Upper lobe of left lung (tissue), 6 donors: ENCODE data around the gene IQSEC1. TPM values are rescaled to one million over a fixed set of nuclear protein-coding genes. Genes with fewer than 3 reads are reported as not detected.
A peak's percentile ranks its signal among the peaks of the same experiment; 100 is the strongest.

Experiments used
- ATAC-seq, 2 donors: fragments of 200-7000 bp; cut with Tn5 transposase; one replicate each; pipeline ENCODE4 v1.9.1; 2022; ENCODE audit warnings: mild to moderate bottlenecking in 2 of 2, moderate library complexity in 2 of 2; ENCODE audit not compliant: low FRiP score in 2 of 2
- DNase-seq, 2 donors: peaks; one replicate each; pipeline ENCODE4 v3.0.0-alpha.2; 2019 to 2020
- H3K27ac ChIP-seq, 4 donors: fragments of 200-600 bp; sonication (generic); one replicate each; pipeline ENCODE4 v1.5.1; 2016 to 2019
- H3K27me3 ChIP-seq, 4 donors: fragments of 200-600 bp; sonication (generic); one replicate each; pipeline ENCODE4 v1.5.1; 2017 to 2019
- H3K36me3 ChIP-seq, 4 donors: fragments of 200-600 bp; sonication (generic); one replicate each; pipeline ENCODE4 v1.5.1; 2016 to 2019
- H3K4me1 ChIP-seq, 4 donors: fragments of 200-600 bp; sonication (generic); one replicate each; pipeline ENCODE4 v1.5.1; 2018 to 2019
- H3K4me3 ChIP-seq, 4 donors: fragments of 200-600 bp; sonication (generic); one replicate each; pipeline ENCODE4 v1.5.1; 2017 to 2019; ENCODE audit warnings: mild to moderate bottlenecking in 2 of 4, moderate library complexity in 1 of 4
- H3K9me3 ChIP-seq, 4 donors: fragments of 200-600 bp; sonication (generic); one replicate each; pipeline ENCODE4 v1.5.1; 2018 to 2019
- EP300 ChIP-seq, 4 donors: sonication (generic); formaldehyde crosslinking; IDR thresholded peaks; one replicate each; pipeline ENCODE4 v1.5.1; 2017; ENCODE audit warnings: antibody characterized with exemption in 4 of 4, control low read depth in 2 of 4
- POLR2A ChIP-seq, 4 donors: fragments of 450-650 bp; IDR thresholded peaks; one replicate each; pipeline ENCODE4 v1.5.1; 2016 to 2017; ENCODE audit warnings: antibody characterized with exemption in 4 of 4, mild to moderate bottlenecking in 2 of 4
- POLR2AphosphoS5 ChIP-seq, 2 donors: sonication (generic); formaldehyde crosslinking; IDR thresholded peaks; one replicate each; pipeline ENCODE4 v1.5.1; 2017; ENCODE audit warnings: antibody characterized with exemption in 2 of 2
- WGBS, 2 donors: methylation state at CpG; one replicate each; pipeline ENCODE4 v1.1.5; 2017 to 2018; 5-methylcytosine and 5-hydroxymethylcytosine counted together
- total RNA-seq, 6 donors: library from RNA; depleted of rRNA in 4 of 6; stranded (reverse); fragments of >200 nt in 4 of 6; gene quantifications; one replicate each; pipeline versions ENCODE4 v1.1.0 to v1.2.1, GENCODE V29; 2016 to 2021
- TF ChIP-seq, protein P1 (sequence below), 6 experiments: fragments of 450-650 bp in 4 of 6; fragments of 200-600 bp in 2 of 6; sonication (generic) in 2 of 6; IDR thresholded peaks; one replicate each; pipeline ENCODE4 v1.5.1; 2016 to 2019; ENCODE audit warnings: antibody characterized with exemption in 6 of 6
- donor health status: DM: no; HTN: no; CAD: no; lungs with moderate emphysema.
- donor health status: DM: no; HTN: yes; CAD: no; lungs with severe emphysema.

IQSEC1 gene
- total RNA-seq, 6 donors from 2014 or later: 51.1 to 105 (median 81.0) TPM

DNA sequence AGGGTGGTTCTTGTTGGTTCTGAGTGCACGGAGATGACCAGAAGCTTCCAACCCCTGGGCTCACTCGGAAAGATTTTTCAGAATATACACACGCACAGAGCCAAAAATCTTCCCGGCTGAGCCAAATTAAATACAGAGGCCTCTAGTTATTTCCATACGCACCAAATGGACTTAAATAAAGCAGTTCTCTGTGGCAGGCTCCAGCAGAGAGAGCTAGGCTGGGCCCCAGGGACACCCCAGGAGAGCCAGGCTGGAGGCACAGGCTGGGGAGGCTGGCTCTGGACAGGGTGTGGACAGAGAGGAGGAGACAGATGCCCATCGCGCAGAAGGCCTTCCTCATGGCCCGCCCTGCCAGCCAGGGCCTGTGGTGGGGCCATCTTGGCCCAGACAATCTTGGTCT is 115.9 kb downstream of the IQSEC1 start:
- H3K9me3 ChIP-seq: no peaks in the 10 kb centered on the region
- no peak overlapping the region for H3K4me3 ChIP-seq
- H3K27ac ChIP-seq: peak overlapping the region in 2 of 4 donors; percentile 35 to 36
- WGBS, 2 donors: 85 to 93% methylated on average over 4 to 8 of the region's 8 CpGs
- H3K27me3 ChIP-seq: no peaks in the 10 kb centered on the region
- ATAC-seq (no peak), DNase-seq (no peak)
- no peaks in the 10 kb centered on the region for H3K36me3 ChIP-seq
- TF ChIP-seq, protein P1, sequence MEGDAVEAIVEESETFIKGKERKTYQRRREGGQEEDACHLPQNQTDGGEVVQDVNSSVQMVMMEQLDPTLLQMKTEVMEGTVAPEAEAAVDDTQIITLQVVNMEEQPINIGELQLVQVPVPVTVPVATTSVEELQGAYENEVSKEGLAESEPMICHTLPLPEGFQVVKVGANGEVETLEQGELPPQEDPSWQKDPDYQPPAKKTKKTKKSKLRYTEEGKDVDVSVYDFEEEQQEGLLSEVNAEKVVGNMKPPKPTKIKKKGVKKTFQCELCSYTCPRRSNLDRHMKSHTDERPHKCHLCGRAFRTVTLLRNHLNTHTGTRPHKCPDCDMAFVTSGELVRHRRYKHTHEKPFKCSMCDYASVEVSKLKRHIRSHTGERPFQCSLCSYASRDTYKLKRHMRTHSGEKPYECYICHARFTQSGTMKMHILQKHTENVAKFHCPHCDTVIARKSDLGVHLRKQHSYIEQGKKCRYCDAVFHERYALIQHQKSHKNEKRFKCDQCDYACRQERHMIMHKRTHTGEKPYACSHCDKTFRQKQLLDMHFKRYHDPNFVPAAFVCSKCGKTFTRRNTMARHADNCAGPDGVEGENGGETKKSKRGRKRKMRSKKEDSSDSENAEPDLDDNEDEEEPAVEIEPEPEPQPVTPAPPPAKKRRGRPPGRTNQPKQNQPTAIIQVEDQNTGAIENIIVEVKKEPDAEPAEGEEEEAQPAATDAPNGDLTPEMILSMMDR (IDR thresholded peaks at IDR 0.05): no peak
- TF ChIP-seq POLR2AphosphoS5 (IDR thresholded peaks at IDR 0.05): no peak
- TF ChIP-seq EP300 (IDR thresholded peaks at IDR 0.05): no peak
- no peak for TF ChIP-seq POLR2A (IDR thresholded peaks at IDR 0.05)
- peaks cover 59 to 83% (median 67%) of the 10 kb centered on the region in 4 donors for H3K4me1 ChIP-seq

DNA sequence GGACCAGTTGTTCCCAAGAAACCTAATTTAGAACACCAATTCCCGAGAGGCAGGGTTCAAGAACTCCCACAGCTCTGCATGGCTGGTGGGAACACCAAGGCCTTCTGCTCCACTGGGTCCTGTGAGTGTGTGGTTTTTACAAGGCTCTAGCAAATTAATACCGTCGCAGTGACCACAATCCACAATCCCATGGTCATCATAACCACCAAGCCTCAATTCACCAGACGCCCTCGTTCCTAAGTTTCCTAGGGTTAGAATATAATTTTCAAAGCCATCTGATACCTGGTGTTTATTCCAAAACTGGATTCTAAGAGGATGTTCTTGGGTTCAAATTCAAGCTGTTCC is 116.9 kb downstream of the IQSEC1 start:
- Histone ChIP-seq H3K27ac (peak overlapping the region in 3 of 4 donors; percentile 35 to 46 (median 36)), H3K4me1 (peaks cover 50 to 72% (median 59%) of the 10 kb centered on the region in 4 donors), H3K4me3 (no peak overlapping the region), H3K9me3 (no peaks in the 10 kb centered on the region), H3K27me3 (no peaks in the 10 kb centered on the region), H3K36me3 (no peaks in the 10 kb centered on the region)
- DNase-seq (no peak), ATAC-seq (no peak)
- 77 to 85% methylated on average over 5 of the region's 5 CpGs for WGBS, 2 donors
- TF ChIP-seq, protein P1 (IDR thresholded peaks at IDR 0.05): no peak
- TF ChIP-seq POLR2A (IDR thresholded peaks at IDR 0.05): no peak
- no peak for TF ChIP-seq EP300 (IDR thresholded peaks at IDR 0.05)
- no peak for TF ChIP-seq POLR2AphosphoS5 (IDR thresholded peaks at IDR 0.05)

DNA sequence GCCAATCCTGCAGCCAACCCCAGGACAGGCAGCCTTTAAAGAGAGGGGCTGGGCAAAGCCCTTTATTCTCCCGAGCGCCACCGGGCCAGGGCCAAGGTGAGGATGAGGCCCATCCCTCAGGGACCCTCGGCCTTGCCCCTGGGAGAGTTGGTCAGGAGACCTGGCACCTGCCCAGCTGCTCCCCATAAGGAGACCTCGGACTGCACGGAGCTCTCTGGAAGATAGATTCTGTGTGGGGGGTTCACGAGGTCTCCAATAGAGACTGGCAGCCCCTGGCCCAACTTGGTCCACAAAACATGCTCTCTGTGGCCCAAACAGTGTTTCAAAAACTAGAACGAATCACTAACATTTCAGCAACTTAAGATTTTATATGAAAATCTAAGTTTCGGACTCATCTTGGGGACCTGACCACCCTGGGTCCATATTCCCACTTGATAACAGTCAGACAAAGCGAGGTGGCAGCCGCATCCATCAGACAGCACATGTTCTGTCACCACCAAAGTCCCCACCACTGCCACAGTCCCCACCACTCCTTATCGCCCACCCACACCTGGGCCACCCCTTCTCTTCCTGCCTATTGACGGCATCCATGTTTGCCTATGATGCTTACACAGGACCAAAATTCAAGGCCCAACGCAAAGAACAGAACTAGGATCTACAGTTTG is 117.4 kb downstream of the IQSEC1 start:
- TF ChIP-seq POLR2A (IDR thresholded peaks at IDR 0.05) (no peak), EP300 (IDR thresholded peaks at IDR 0.05) (no peak), POLR2AphosphoS5 (IDR thresholded peaks at IDR 0.05) (no peak)
- TF ChIP-seq, protein P1 (IDR thresholded peaks at IDR 0.05): no peak
- Histone ChIP-seq H3K4me1 (peaks cover 45 to 67% (median 54%) of the 10 kb centered on the region in 4 donors), H3K4me3 (no peak overlapping the region), H3K36me3 (no peaks in the 10 kb centered on the region), H3K27me3 (no peaks in the 10 kb centered on the region), H3K27ac (peak overlapping the region; percentile 37 to 66 (median 54)), H3K9me3 (no peaks in the 10 kb centered on the region)
- 86 to 88% methylated on average over 14 of the region's 14 CpGs for WGBS, 2 donors
- no peak for DNase-seq
- no peak for ATAC-seq

DNA sequence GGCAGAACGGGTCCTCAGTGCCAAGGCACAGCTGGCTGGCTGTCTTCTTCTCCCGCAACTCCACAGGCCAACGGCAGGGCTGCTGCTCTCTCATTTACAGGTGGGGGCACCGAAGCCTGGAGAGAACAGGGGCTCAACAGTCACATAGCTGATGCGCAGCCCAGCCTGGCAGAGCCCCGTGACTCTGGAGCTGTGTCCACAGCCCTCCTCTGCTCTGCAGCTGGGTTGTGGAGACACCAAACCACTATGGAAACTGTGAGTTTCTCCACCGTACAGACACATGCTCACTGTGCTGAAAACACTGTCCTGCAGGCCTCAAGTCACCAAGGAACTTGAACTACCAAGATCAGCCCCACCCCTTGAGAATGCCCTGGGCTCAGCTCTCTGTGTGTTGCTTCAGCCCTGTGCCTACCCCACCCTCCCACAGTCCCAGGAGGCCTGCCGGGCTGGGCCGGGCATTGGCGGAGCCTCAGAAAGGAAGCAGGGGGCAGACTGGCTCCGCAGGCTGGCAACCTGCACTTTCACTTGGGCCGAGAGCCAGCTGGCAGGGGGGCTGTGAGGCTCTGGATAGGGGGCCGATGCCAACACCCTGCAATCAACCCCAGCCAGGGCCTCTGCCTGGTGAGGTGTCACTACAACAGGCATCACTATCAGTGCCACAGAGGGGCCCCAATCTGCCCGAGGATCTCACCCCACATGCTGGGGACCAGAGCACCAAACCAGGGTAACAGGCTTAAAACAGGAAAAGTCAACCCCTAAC is 118.2 kb downstream of the IQSEC1 start:
- no peaks in the 10 kb centered on the region for H3K27me3 ChIP-seq
- no peak overlapping the region for H3K4me3 ChIP-seq
- ATAC-seq (peak; percentile 74 to 82), DNase-seq (peak; percentile 73 to 89)
- H3K36me3 ChIP-seq: no peaks in the 10 kb centered on the region
- TF ChIP-seq, protein P1 (IDR thresholded peaks at IDR 0.05): peak in 2 of 6 experiments; percentile 23 to 29
- no peak for TF ChIP-seq POLR2AphosphoS5 (IDR thresholded peaks at IDR 0.05)
- H3K27ac ChIP-seq: peak overlapping the region; percentile 37 to 66 (median 54)
- 33 to 35% methylated on average over 3 to 14 of the region's 14 CpGs for WGBS, 2 donors
- H3K9me3 ChIP-seq: no peaks in the 10 kb centered on the region
- peaks cover 40 to 60% (median 48%) of the 10 kb centered on the region in 4 donors for H3K4me1 ChIP-seq
